Adrenal gland (tissue), 12 donors: ENCODE data around the gene COP1. TPM values are rescaled to one million over a fixed set of nuclear protein-coding genes. Genes with fewer than 3 reads are reported as not detected.
"Not testable (repeated sequence)": the region's sequence is repeated elsewhere in the genome, so short reads cannot be mapped to it uniquely, and the experiment has no call there.

Source experiments
- DNase-seq, 7 donors: peaks; one replicate each; pipeline ENCODE4 v3.0.0-alpha.2; 2019 to 2020
- H3K27ac ChIP-seq, 5 donors: fragments of 200-600 bp; sonication (generic) in 4 of 5; 1 replicate in 3 of 5; 2 replicates in 2 of 5; pipeline versions ENCODE4 v1.5.1 to v1.8.0; 2016 to 2020; ENCODE audit warnings: mild to moderate bottlenecking in 1 of 5
- H3K27me3 ChIP-seq: fragments of 200-600 bp; 2 replicates; pipeline ENCODE4 v1.8.0; 2021
- H3K36me3 ChIP-seq, 2 donors: fragments of 200-600 bp; replicated peaks in 1 of 2; 1 replicate in 1 of 2; 2 replicates in 1 of 2; pipeline versions ENCODE4 v1.5.1 to v1.8.0; 2018 to 2022
- H3K4me1 ChIP-seq, 2 donors: fragments of 200-600 bp; replicated peaks in 1 of 2; 1 replicate in 1 of 2; 2 replicates in 1 of 2; pipeline versions ENCODE4 v1.5.1 to v1.8.0; 2018 to 2021
- H3K4me3 ChIP-seq, 4 donors: fragments of 200-600 bp; sonication (generic) in 3 of 4; one replicate each; pipeline ENCODE4 v1.5.1; 2016 to 2018
- H3K9me3 ChIP-seq, 3 donors: fragments of 200-600 bp; sonication (generic) in 1 of 3; replicated peaks in 1 of 3; 1 replicate in 2 of 3; 2 replicates in 1 of 3; pipeline versions ENCODE4 v1.5.1 to v1.8.0; 2016 to 2021
- CTCF ChIP-seq, 6 experiments: fragments of 450-650 bp in 4 of 6; fragments of 200-600 bp in 2 of 6; sonication (generic) in 1 of 6; IDR thresholded peaks; 1 replicate in 5 of 6; 2 replicates in 1 of 6; pipeline versions ENCODE4 v1.5.1 to v1.8.0; 2016 to 2021; ENCODE audit warnings: antibody characterized with exemption in 6 of 6, mild to moderate bottlenecking in 2 of 6, moderate library complexity in 1 of 6
- POLR2A ChIP-seq, 2 donors: fragments of 450-650 bp; IDR thresholded peaks; one replicate each; pipeline ENCODE4 v1.6.1; 2017; ENCODE audit warnings: antibody characterized with exemption in 2 of 2, mild to moderate bottlenecking in 2 of 2, moderate library complexity in 1 of 2
- WGBS, 4 donors: extraction: QIAGEN DNeasy Blood & Tissue Kit in 2 of 4; methylation state at CpG; one replicate each; pipeline versions ENCODE4 v1.1.5 to v1.1.7; 2013 to 2017; 5-methylcytosine and 5-hydroxymethylcytosine counted together
- intact Hi-C, 2 donors: fragments of 100-400 bp; cut with DNase I; formaldehyde crosslinking; loops; one replicate each; pipeline versions ENCODE4 v1.14.1 to v1.15.0; 2022 to 2023
- polyA plus RNA-seq, 3 donors: library from polyadenylated mRNA; stranded (reverse); fragments of 200-250 nt in 2 of 3; fragments of 350-450 nt in 1 of 3; fragmentation: Illumina TruSeq in 1 of 3; extraction: RNeasy Lipid Tissue Mini Kit (QIAGEN cat#74804) in 1 of 3; gene quantifications; one replicate each; pipeline ENCODE4 v1.2.3, GENCODE V29; 2013 to 2014
- total RNA-seq, 9 donors: library from RNA; depleted of rRNA in 4 of 9; stranded (reverse); fragments of >200 nt in 4 of 9; fragments of 120-200 nt in 1 of 9; fragmentation: NEBNext Ultra II Directional in 1 of 9; extraction: Animal tissue kit (Norgen Biotek cat#: 25700) in 1 of 9; gene quantifications; one replicate each; pipeline versions ENCODE4 v1.1.0 to v1.2.4, GENCODE V29; 2013 to 2023
- donor health status: healthy with polysubstance abuse.
- donor health status: Bipolar disorder and iron deficiency.
- donor health status: DM: yes; HTN: yes; CAD: no.
- donor health status: DM: no; HTN: no; CAD: no.
- donor health status: DM: no; HTN: no; CAD: no.
- donor health status: DM: yes; HTN: yes; CAD: no.

Gene COP1
- total and polyA plus RNA-seq, 12 donors = 27.4 to 80.0 (median 36.7) TPM

- DNase-seq = no peak
- intact Hi-C loops = no loop called here
- 77 to 89% (median 81%) methylated on average over 1 of the region's 1 CpG for WGBS, 4 donors
Observed at GRCh38 chr1:176033474-176033873, 173.6 kb downstream of the COP1 start.

DNA sequence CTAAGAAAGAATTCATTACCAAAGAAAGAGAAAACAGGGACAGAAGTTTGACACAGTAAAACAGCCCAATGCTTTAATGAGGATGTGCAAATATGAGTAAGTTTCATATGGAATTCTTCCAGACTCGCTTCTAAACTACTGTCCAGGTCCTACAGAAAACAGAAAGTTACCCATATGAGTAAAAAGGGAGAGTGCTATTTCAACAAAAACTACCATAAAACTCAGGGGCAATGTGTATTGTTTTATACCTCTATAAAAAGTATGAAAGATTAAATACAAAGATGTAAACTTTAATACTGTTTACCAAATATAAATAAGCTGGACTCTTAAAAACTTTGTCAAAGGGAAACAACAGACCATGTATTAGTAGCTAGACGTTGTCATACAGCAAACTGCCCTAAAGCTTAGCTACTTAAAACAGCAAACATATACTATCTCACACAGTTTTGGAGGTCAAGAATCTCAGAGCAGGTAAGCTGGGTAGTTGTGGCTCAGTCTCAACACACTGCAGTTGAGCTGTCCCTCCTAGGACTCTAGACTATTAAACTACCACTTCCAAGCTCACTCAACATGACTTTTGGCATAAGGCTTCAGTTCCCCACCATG lies 174.9 kb downstream of the COP1 start:
- Histone ChIP-seq H3K9me3 (no peaks in the 10 kb centered on the region), H3K27me3 (no peaks in the 10 kb centered on the region), H3K4me1 (peaks cover 0 to 6% of the 10 kb centered on the region in 2 donors), H3K4me3 (no peak overlapping the region), H3K36me3 (no peaks in the 10 kb centered on the region), H3K27ac (no peak overlapping the region)
- intact Hi-C loops = no loop called here
- no peak for DNase-seq
- 83 to 92% (median 89%) methylated on average over 2 of the region's 2 CpGs for WGBS, 4 donors
- TF ChIP-seq CTCF (IDR thresholded peaks at IDR 0.05) (no peak), POLR2A (IDR thresholded peaks at IDR 0.05) (no peak)

More at GRCh38 chr1:176033474-176033873, 173.6 kb downstream of the COP1 start:
- H3K27ac ChIP-seq = no peak overlapping the region
- no peaks in the 10 kb centered on the region for H3K9me3 ChIP-seq
- TF ChIP-seq CTCF (IDR thresholded peaks at IDR 0.05) (no peak), POLR2A (IDR thresholded peaks at IDR 0.05) (no peak)
- peaks cover 0 to 6% of the 10 kb centered on the region in 2 donors for H3K4me1 ChIP-seq
- no peaks in the 10 kb centered on the region for H3K36me3 ChIP-seq
- no peaks in the 10 kb centered on the region for H3K27me3 ChIP-seq
- no peak overlapping the region for H3K4me3 ChIP-seq

DNA sequence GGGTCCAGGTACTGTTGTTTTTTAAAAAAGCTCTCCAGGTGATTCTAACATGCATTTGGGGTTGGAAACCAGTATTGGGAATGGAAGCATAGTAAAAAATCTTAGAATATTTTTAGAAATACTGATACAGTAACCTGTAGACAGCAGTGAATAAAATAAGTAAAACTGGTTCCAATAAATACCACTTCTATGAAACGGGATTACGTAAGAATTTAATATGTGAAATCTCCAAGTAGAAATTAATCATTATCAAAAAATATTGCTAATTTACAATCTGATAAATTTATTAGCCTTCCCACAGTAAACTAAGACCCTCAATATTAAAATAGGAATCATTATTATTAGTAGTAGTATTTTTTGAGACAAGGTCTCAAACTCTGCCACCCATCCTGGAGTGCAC lies 177.5 kb downstream of the COP1 start:
- TF ChIP-seq POLR2A (IDR thresholded peaks at IDR 0.05) = no peak
- TF ChIP-seq CTCF (IDR thresholded peaks at IDR 0.05) = no peak
- no peak for DNase-seq
- intact Hi-C loops = no loop called here
- H3K4me1 ChIP-seq = peaks cover 0 to 10% of the 10 kb centered on the region in 2 donors
- H3K27me3 ChIP-seq = no peaks in the 10 kb centered on the region
- WGBS, 4 donors = 92 to 99% (median 97%) methylated on average over 2 of the region's 2 CpGs
- no peak overlapping the region for H3K27ac ChIP-seq
- H3K9me3 ChIP-seq = no peaks in the 10 kb centered on the region
- H3K36me3 ChIP-seq = peaks cover 0 to 3% of the 10 kb centered on the region in 2 donors
- no peak overlapping the region for H3K4me3 ChIP-seq

- intact Hi-C loops = no loop called here
- H3K9me3 ChIP-seq = no peaks in the 10 kb centered on the region
- peaks cover 0 to 8% of the 10 kb centered on the region in 2 donors for H3K4me1 ChIP-seq
- TF ChIP-seq CTCF (IDR thresholded peaks at IDR 0.05) (no peak), POLR2A (IDR thresholded peaks at IDR 0.05) (no peak)
- H3K27me3 ChIP-seq = no peaks in the 10 kb centered on the region
- no peak overlapping the region for H3K4me3 ChIP-seq
- H3K27ac ChIP-seq = no peak overlapping the region
- peaks cover 0 to 3% of the 10 kb centered on the region in 2 donors for H3K36me3 ChIP-seq
- no peak for DNase-seq
Observed at GRCh38 chr1:176029155-176029554, 177.9 kb downstream of the COP1 start.

DNA sequence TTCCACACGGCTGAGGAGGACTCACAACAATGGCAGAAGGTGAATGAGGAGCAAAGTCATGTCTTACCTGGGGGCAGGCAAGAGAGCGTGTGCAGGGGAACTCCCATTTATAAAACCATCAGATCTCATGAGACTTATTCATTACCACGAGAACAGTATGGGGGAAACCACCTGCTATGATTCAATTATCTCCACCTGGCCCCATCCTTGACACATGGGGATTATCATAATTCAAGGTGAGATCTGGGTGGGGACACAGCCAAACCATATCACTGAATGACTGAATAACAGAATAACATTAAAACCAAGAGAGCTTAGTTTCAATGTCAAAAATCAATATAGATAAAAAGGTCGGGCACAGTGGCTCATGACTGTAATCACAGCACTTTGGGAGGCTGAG lies 179.2 kb downstream of the COP1 start:
- H3K4me3 ChIP-seq, H3K4me1 ChIP-seq, H3K36me3 ChIP-seq, H3K27ac ChIP-seq, DNase-seq, H3K9me3 ChIP-seq, intact Hi-C loops, H3K27me3 ChIP-seq: not testable (repeated sequence)
- WGBS, 4 donors = 87 to 94% (median 90%) methylated on average over 4 of the region's 4 CpGs
